ENCODE data around the gene TRMT11.
"Not testable (repeated sequence)": the region's sequence is repeated elsewhere in the genome, so short reads cannot be mapped to it uniquely, and the experiment has no call there.

TRMT11 gene

DNA sequence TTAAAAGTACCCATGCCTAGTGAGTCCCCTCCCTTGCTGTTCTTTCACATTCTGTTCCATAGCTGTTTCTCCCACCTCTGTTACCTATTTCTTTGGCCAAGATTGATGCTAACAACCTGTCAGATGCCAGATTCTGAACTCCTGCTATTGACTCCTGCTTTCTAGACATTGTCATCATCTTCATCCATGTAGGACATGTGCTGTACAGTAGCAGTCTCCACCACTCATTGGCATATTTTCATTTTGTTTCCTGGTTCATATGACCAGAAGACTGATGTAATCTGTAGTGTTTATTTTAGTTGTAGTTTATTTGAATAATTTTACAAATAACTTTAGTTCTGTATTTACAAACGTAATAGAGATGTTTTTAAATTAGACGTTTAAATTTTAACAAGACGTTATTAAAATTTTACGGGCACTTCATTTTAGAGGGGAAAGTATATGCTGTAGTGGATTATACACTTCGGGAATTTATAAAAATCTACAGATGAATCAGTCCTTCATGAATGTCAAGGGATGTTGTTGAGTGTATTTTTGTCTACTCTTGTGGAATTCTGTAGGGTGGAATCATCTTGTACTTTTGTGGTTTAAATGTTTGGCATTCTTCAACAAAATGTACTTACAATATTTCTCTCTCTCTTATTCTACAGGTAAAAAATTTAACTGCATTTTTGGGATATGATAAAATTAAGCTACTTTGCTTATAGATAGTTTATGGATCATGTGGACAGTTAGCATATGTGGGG lies 34.1 kb downstream of the TRMT11 start:
- WGBS (ENCODE audit: insufficient coverage): no CpG with 5 or more reads among the region's 5 CpGs
- POLR2A ChIA-PET: no interaction called here
- DNase-seq: no peak

DNA sequence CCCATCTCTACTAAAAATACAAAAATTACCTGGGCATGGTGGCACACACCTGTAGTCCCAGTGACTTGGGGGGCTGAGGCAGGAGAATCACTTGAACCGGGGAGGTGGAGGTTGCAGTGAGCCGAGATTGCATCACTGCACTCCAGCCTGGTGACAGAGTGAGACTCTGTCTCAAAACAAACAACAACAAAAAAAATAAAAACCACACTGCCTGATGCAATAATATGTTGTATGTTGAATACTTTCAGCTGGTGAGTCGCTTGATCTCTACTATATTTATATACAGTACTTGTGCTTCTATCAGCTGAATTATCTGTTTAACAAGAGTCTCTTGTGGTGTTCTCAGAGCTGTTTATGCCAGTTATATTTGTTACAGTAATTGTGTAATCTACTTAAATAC lies 37.1 kb downstream of the TRMT11 start:
- H3K9me3 ChIP-seq (ENCODE audit: control extremely low read depth in 1 of 5, control insufficient read depth in 4 of 5, insufficient read depth in 2 of 5, low read depth in 1 of 5, low read length in 4 of 5); H3K4me3 ChIP-seq (ENCODE audit: control insufficient read depth in 1 of 7, extremely low read depth in 1 of 7, insufficient read depth in 4 of 7, low read depth in 2 of 7, low read length in 6 of 7); CTCF ChIA-PET; POLR2A ChIA-PET; H3K4me1 ChIP-seq (ENCODE audit: control extremely low read depth in 1 of 4, control insufficient read depth in 4 of 4, insufficient read depth in 4 of 4, low read length in 3 of 4); DNase-seq; H3K27me3 ChIP-seq (replicated peaks in 2 of 5; ENCODE audit: control insufficient read depth in 4 of 5, insufficient read depth in 5 of 5, low read length in 4 of 5); H3K27ac ChIP-seq (ENCODE audit: insufficient read depth in 1 of 2, low read depth in 1 of 2, low read length in 2 of 2, poor library complexity in 1 of 2, severe bottlenecking in 2 of 2): not testable (repeated sequence)
- WGBS (ENCODE audit: insufficient coverage): 100% methylated on average over 1 of the region's 3 CpGs
- peaks cover 20 to 45% (median 31%) of the 10 kb centered on the region in 4 experiments for H3K36me3 ChIP-seq (ENCODE audit: control insufficient read depth in 4 of 4, insufficient read depth in 4 of 4, low read length in 3 of 4)

More for the DNA sequence above, 34.1 kb downstream of the TRMT11 start:
- Histone ChIP-seq H3K4me1 (ENCODE audit: control extremely low read depth in 1 of 4, control insufficient read depth in 4 of 4, insufficient read depth in 4 of 4, low read length in 3 of 4) (no peaks in the 10 kb centered on the region), H3K27ac (ENCODE audit: insufficient read depth in 1 of 2, low read depth in 1 of 2, low read length in 2 of 2, poor library complexity in 1 of 2, severe bottlenecking in 2 of 2) (no peak overlapping the region), H3K27me3 (replicated peaks in 2 of 5; ENCODE audit: control insufficient read depth in 4 of 5, insufficient read depth in 5 of 5, low read length in 4 of 5) (no peaks in the 10 kb centered on the region), H3K4me3 (ENCODE audit: control insufficient read depth in 1 of 7, extremely low read depth in 1 of 7, insufficient read depth in 4 of 7, low read depth in 2 of 7, low read length in 6 of 7) (no peak overlapping the region), H3K36me3 (ENCODE audit: control insufficient read depth in 4 of 4, insufficient read depth in 4 of 4, low read length in 3 of 4) (peaks cover 23 to 41% (median 32%) of the 10 kb centered on the region in 4 experiments), H3K9me3 (ENCODE audit: control extremely low read depth in 1 of 5, control insufficient read depth in 4 of 5, insufficient read depth in 2 of 5, low read depth in 1 of 5, low read length in 4 of 5) (no peaks in the 10 kb centered on the region)
- CTCF ChIA-PET: interaction anchor here (1.6 kb wide), 1 partner anchor 13 kb away, joined by 4 read pairs; no protein-coding TSS in a partner anchor

DNA sequence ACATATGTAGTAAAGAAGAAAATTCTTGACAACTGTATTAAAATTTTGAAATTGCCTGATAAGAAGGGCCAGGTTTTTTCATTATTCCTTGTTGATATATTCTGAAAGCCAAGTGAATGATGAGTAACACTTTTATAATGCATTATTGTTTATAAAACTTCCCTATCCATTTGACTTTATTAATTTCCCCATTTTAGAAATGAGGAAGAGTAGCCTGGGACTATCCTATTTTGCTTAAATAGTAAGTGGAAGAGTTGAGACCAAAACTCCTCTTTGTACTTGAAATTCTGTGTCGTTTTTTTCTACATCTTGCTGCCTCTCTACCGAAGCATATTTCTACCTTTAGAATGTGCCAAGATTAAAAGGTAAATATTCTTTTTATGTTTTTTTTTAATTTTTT lies 39.7 kb downstream of the TRMT11 start:
- POLR2A ChIA-PET: no interaction called here
- no CpG with 5 or more reads among the region's 2 CpGs for WGBS (ENCODE audit: insufficient coverage)
- H3K4me3 ChIP-seq (ENCODE audit: control insufficient read depth in 1 of 7, extremely low read depth in 1 of 7, insufficient read depth in 4 of 7, low read depth in 2 of 7, low read length in 6 of 7): no peak overlapping the region
- no peak overlapping the region for H3K27ac ChIP-seq (ENCODE audit: insufficient read depth in 1 of 2, low read depth in 1 of 2, low read length in 2 of 2, poor library complexity in 1 of 2, severe bottlenecking in 2 of 2)
- H3K27me3 ChIP-seq (replicated peaks in 2 of 5; ENCODE audit: control insufficient read depth in 4 of 5, insufficient read depth in 5 of 5, low read length in 4 of 5): no peaks in the 10 kb centered on the region
- no peak for DNase-seq
- CTCF ChIA-PET: no interaction called here
- H3K36me3 ChIP-seq (ENCODE audit: control insufficient read depth in 4 of 4, insufficient read depth in 4 of 4, low read length in 3 of 4): peaks cover 10 to 45% (median 22%) of the 10 kb centered on the region in 4 experiments
- H3K9me3 ChIP-seq (ENCODE audit: control extremely low read depth in 1 of 5, control insufficient read depth in 4 of 5, insufficient read depth in 2 of 5, low read depth in 1 of 5, low read length in 4 of 5): no peaks in the 10 kb centered on the region
- H3K4me1 ChIP-seq (ENCODE audit: control extremely low read depth in 1 of 4, control insufficient read depth in 4 of 4, insufficient read depth in 4 of 4, low read length in 3 of 4): no peaks in the 10 kb centered on the region

DNA sequence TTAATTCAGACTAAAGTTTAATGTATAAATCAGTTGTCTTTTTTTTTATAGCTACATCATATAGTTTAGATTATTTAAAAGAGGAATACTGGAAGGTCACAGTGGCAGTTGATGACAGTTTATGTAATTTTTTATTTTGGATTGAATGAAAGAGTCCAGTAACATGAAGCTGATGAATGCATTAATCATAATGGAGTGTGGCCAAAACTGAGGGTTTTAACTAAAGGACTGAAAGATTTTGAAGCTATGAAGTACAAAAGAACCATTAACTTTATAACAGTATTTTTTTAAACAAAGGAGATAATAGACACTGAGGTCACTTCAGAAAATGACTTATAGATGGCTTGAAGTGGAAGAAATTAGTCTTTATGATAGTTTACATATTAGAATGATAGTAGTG lies 41.3 kb downstream of the TRMT11 start:
- ChIA-PET CTCF (no interaction called here), POLR2A (no interaction called here)
- no peak for DNase-seq
- Histone ChIP-seq H3K4me1 (ENCODE audit: control extremely low read depth in 1 of 4, control insufficient read depth in 4 of 4, insufficient read depth in 4 of 4, low read length in 3 of 4) (no peaks in the 10 kb centered on the region), H3K27ac (ENCODE audit: insufficient read depth in 1 of 2, low read depth in 1 of 2, low read length in 2 of 2, poor library complexity in 1 of 2, severe bottlenecking in 2 of 2) (no peak overlapping the region), H3K9me3 (ENCODE audit: control extremely low read depth in 1 of 5, control insufficient read depth in 4 of 5, insufficient read depth in 2 of 5, low read depth in 1 of 5, low read length in 4 of 5) (no peaks in the 10 kb centered on the region), H3K36me3 (ENCODE audit: control insufficient read depth in 4 of 4, insufficient read depth in 4 of 4, low read length in 3 of 4) (peaks cover 2 to 43% (median 17%) of the 10 kb centered on the region in 4 experiments), H3K4me3 (ENCODE audit: control insufficient read depth in 1 of 7, extremely low read depth in 1 of 7, insufficient read depth in 4 of 7, low read depth in 2 of 7, low read length in 6 of 7) (no peak overlapping the region), H3K27me3 (replicated peaks in 2 of 5; ENCODE audit: control insufficient read depth in 4 of 5, insufficient read depth in 5 of 5, low read length in 4 of 5) (no peaks in the 10 kb centered on the region)

DNA sequence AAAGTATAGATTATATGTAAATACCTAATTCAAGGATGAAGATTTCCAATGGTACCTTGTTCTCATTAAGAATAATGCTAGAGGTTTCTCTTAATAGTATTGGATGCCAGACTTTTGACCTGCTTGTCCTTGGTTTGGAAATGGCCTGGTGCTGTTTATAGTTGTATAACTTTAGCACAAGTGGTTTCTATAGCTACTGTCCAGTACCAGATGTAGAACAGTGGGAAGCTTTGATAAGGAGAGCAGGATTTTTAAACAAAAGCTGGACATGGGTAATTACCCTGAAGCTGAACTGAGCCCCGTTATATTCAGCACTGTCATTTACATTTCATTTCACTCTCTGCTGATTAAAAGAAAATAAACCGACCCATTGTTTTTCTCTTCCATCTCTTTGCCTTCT lies 43.7 kb downstream of the TRMT11 start:
- ChIA-PET CTCF (no interaction called here), POLR2A (no interaction called here)
- no peak overlapping the region for H3K4me3 ChIP-seq (ENCODE audit: control insufficient read depth in 1 of 7, extremely low read depth in 1 of 7, insufficient read depth in 4 of 7, low read depth in 2 of 7, low read length in 6 of 7)
- no peak overlapping the region for H3K27ac ChIP-seq (ENCODE audit: insufficient read depth in 1 of 2, low read depth in 1 of 2, low read length in 2 of 2, poor library complexity in 1 of 2, severe bottlenecking in 2 of 2)
- peaks cover 0 to 33% (median 9%) of the 10 kb centered on the region in 4 experiments for H3K36me3 ChIP-seq (ENCODE audit: control insufficient read depth in 4 of 4, insufficient read depth in 4 of 4, low read length in 3 of 4)
- H3K27me3 ChIP-seq (replicated peaks in 2 of 5; ENCODE audit: control insufficient read depth in 4 of 5, insufficient read depth in 5 of 5, low read length in 4 of 5): no peaks in the 10 kb centered on the region
- H3K4me1 ChIP-seq (ENCODE audit: control extremely low read depth in 1 of 4, control insufficient read depth in 4 of 4, insufficient read depth in 4 of 4, low read length in 3 of 4): no peaks in the 10 kb centered on the region
- WGBS (ENCODE audit: insufficient coverage): 89% methylated on average over 2 of the region's 2 CpGs
- H3K9me3 ChIP-seq (ENCODE audit: control extremely low read depth in 1 of 5, control insufficient read depth in 4 of 5, insufficient read depth in 2 of 5, low read depth in 1 of 5, low read length in 4 of 5): no peaks in the 10 kb centered on the region
- no peak for DNase-seq

DNA sequence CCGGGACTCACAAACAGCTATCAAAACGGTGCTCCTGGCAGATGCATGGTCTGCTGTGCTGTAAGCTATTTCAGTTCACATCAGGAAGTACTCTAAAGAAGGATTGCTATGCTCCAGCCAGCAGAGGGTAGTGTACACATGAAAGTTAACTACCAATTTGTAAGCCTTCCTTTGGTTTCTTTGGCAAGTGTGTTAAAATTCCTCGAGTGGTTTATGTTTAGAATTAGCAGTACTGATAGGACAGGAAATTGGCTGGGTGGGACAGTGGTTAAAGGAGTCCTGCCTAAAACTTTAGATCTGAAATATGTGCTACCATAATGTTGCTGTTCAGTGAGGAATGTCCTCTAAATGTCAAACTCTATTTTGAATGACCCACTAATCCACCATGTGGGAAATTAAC lies 47.4 kb downstream of the TRMT11 start:
- no peak overlapping the region for H3K4me3 ChIP-seq (ENCODE audit: control insufficient read depth in 1 of 7, extremely low read depth in 1 of 7, insufficient read depth in 4 of 7, low read depth in 2 of 7, low read length in 6 of 7)
- ChIA-PET CTCF (interaction anchor here (0.6 to 1.6 kb wide), 9 partner anchors 12 to 1156 kb away, joined by 3 to 5 read pairs (median 3); no protein-coding TSS in a partner anchor), POLR2A (no interaction called here)
- no peaks in the 10 kb centered on the region for H3K9me3 ChIP-seq (ENCODE audit: control extremely low read depth in 1 of 5, control insufficient read depth in 4 of 5, insufficient read depth in 2 of 5, low read depth in 1 of 5, low read length in 4 of 5)
- no peak overlapping the region for H3K27ac ChIP-seq (ENCODE audit: insufficient read depth in 1 of 2, low read depth in 1 of 2, low read length in 2 of 2, poor library complexity in 1 of 2, severe bottlenecking in 2 of 2)
- no peaks in the 10 kb centered on the region for H3K4me1 ChIP-seq (ENCODE audit: control extremely low read depth in 1 of 4, control insufficient read depth in 4 of 4, insufficient read depth in 4 of 4, low read length in 3 of 4)
- H3K36me3 ChIP-seq (ENCODE audit: control insufficient read depth in 4 of 4, insufficient read depth in 4 of 4, low read length in 3 of 4): peaks cover 0 to 28% (median 10%) of the 10 kb centered on the region in 4 experiments
- WGBS (ENCODE audit: insufficient coverage): 13% methylated on average over 3 of the region's 3 CpGs
- peak; percentile 71 to 81 (median 81) for DNase-seq
- no peaks in the 10 kb centered on the region for H3K27me3 ChIP-seq (replicated peaks in 2 of 5; ENCODE audit: control insufficient read depth in 4 of 5, insufficient read depth in 5 of 5, low read length in 4 of 5)

DNA sequence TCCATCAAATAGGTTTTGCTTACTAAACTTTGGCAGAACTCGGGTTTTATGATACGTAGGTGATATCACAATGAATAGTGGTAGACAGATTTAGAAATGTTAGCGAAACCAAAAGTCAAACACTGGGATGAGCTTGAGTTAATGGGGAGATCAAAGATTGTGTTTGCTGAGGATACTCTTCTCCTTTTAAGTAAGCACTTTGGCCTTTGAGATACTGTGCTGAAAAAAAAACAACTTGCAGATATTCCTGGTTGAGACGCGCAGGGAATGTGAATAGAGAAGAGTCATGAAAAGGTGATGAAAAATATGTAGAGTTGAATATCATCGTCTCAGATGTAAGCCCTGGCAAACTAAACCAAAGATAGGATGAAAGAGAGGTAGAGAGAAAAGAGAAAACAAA lies 48.3 kb downstream of the TRMT11 start:
- H3K27me3 ChIP-seq (replicated peaks in 2 of 5; ENCODE audit: control insufficient read depth in 4 of 5, insufficient read depth in 5 of 5, low read length in 4 of 5): no peaks in the 10 kb centered on the region
- CTCF ChIA-PET: interaction anchor here (0.6 to 1.6 kb wide), 6 partner anchors 13 to 1154 kb away, joined by 3 to 5 read pairs (median 3); no protein-coding TSS in a partner anchor
- no peaks in the 10 kb centered on the region for H3K4me1 ChIP-seq (ENCODE audit: control extremely low read depth in 1 of 4, control insufficient read depth in 4 of 4, insufficient read depth in 4 of 4, low read length in 3 of 4)
- POLR2A ChIA-PET: no interaction called here
- peaks cover 0 to 26% (median 13%) of the 10 kb centered on the region in 4 experiments for H3K36me3 ChIP-seq (ENCODE audit: control insufficient read depth in 4 of 4, insufficient read depth in 4 of 4, low read length in 3 of 4)
- WGBS (ENCODE audit: insufficient coverage): 94% methylated on average over 6 of the region's 6 CpGs
- H3K9me3 ChIP-seq (ENCODE audit: control extremely low read depth in 1 of 5, control insufficient read depth in 4 of 5, insufficient read depth in 2 of 5, low read depth in 1 of 5, low read length in 4 of 5): no peaks in the 10 kb centered on the region
- DNase-seq: no peak
- no peak overlapping the region for H3K4me3 ChIP-seq (ENCODE audit: control insufficient read depth in 1 of 7, extremely low read depth in 1 of 7, insufficient read depth in 4 of 7, low read depth in 2 of 7, low read length in 6 of 7)
- no peak overlapping the region for H3K27ac ChIP-seq (ENCODE audit: insufficient read depth in 1 of 2, low read depth in 1 of 2, low read length in 2 of 2, poor library complexity in 1 of 2, severe bottlenecking in 2 of 2)
